H9 (cell line): ENCODE measurements around the gene OR10H5. TPM values are rescaled to one million over a fixed set of nuclear protein-coding genes. Genes with fewer than 3 reads are reported as not detected.

Experiments
- DNase-seq: peaks from one replicate; pipeline ENCODE4 v3.0.0-alpha.2; 2017
- H2AFZ ChIP-seq: one replicate; pipeline ENCODE4 v1.6.1; 2013; ENCODE audit warnings: mild to moderate bottlenecking, low read length, control low read depth, moderate library complexity
- H2AK5ac ChIP-seq: 2 replicates; pipeline ENCODE4 v1.6.1; 2013; ENCODE audit warnings: low read length, control low read depth, mixed read lengths; ENCODE audit not compliant: insufficient read length
- H2BK120ac ChIP-seq: one replicate; pipeline ENCODE4 v1.6.1; 2013; ENCODE audit warnings: low read depth, mild to moderate bottlenecking, low read length, control low read depth, inconsistent platforms; ENCODE audit not compliant: poor library complexity, severe bottlenecking
- H2BK12ac ChIP-seq: 2 replicates; pipeline ENCODE4 v1.6.1; 2013; ENCODE audit warnings: low read length, control low read depth, mixed read lengths, low read depth; ENCODE audit not compliant: insufficient read length
- H2BK15ac ChIP-seq: 2 replicates; pipeline ENCODE4 v1.6.1; 2013; ENCODE audit warnings: low read depth, low read length, control low read depth
- H2BK20ac ChIP-seq: one replicate; pipeline ENCODE4 v1.6.1; 2013; ENCODE audit warnings: low read depth, mild to moderate bottlenecking, low read length, control low read depth, inconsistent platforms; ENCODE audit not compliant: poor library complexity, severe bottlenecking
- H2BK5ac ChIP-seq: 2 replicates; pipeline ENCODE4 v1.6.1; 2013; ENCODE audit warnings: low read length, control low read depth, mixed read lengths; ENCODE audit not compliant: insufficient read length
- H3K14ac ChIP-seq: 2 replicates; pipeline ENCODE4 v1.6.1; 2013; ENCODE audit warnings: low read length, control low read depth; ENCODE audit not compliant: insufficient read depth
- H3K18ac ChIP-seq: 2 replicates; pipeline ENCODE4 v1.6.1; 2013; ENCODE audit warnings: low read depth, mild to moderate bottlenecking, mixed read lengths, low read length, control low read depth; ENCODE audit not compliant: insufficient read length
- H3K23ac ChIP-seq: 2 replicates; pipeline ENCODE4 v1.6.1; 2013; ENCODE audit warnings: low read length, control low read depth, mixed read lengths, low read depth; ENCODE audit not compliant: insufficient read length
- H3K23me2 ChIP-seq: 2 replicates; pipeline ENCODE4 v1.6.1; 2013; ENCODE audit warnings: low read depth, mild to moderate bottlenecking, mixed read lengths, low read length, control low read depth; ENCODE audit not compliant: insufficient read length, poor library complexity, severe bottlenecking
- H3K27ac ChIP-seq: 2 replicates; pipeline ENCODE4 v1.5.1; 2013; ENCODE audit warnings: low read length, control low read depth, mixed read lengths, low read depth; ENCODE audit not compliant: insufficient read length
- H3K27me3 ChIP-seq: 2 replicates; pipeline ENCODE4 v1.6.1; 2013; ENCODE audit warnings: low read length, control low read depth, inconsistent platforms; ENCODE audit not compliant: insufficient read depth
- H3K4ac ChIP-seq: 2 replicates; pipeline ENCODE4 v1.6.1; 2013; ENCODE audit warnings: low read depth, mild to moderate bottlenecking, control low read depth, inconsistent platforms, low read length, moderate library complexity
- H3K4me1 ChIP-seq: 2 replicates; pipeline ENCODE4 v1.6.1; 2013; ENCODE audit warnings: low read length, control low read depth, inconsistent platforms; ENCODE audit not compliant: insufficient read depth
- H3K4me2 ChIP-seq: 2 replicates; pipeline ENCODE4 v1.6.1; 2013; ENCODE audit warnings: low read length, control low read depth, mixed read lengths; ENCODE audit not compliant: insufficient read length, insufficient read depth
- H3K56ac ChIP-seq: 2 replicates; pipeline ENCODE4 v1.6.1; 2013; ENCODE audit warnings: low read depth, mild to moderate bottlenecking, mixed read lengths, low read length, control low read depth; ENCODE audit not compliant: insufficient read length
- H3K79me1 ChIP-seq: 2 replicates; pipeline ENCODE4 v1.6.1; 2013; ENCODE audit warnings: low read depth, mild to moderate bottlenecking, moderate library complexity, low read length, control low read depth, inconsistent platforms; ENCODE audit not compliant: insufficient read depth, poor library complexity, severe bottlenecking
- H3K79me2 ChIP-seq: 2 replicates; pipeline ENCODE4 v1.6.1; 2013; ENCODE audit warnings: low read length, control low read depth, inconsistent platforms; ENCODE audit not compliant: insufficient read depth
- H3K9ac ChIP-seq: 2 replicates; pipeline ENCODE4 v1.6.1; 2013; ENCODE audit warnings: low read length, control low read depth, mixed read lengths; ENCODE audit not compliant: insufficient read length; ENCODE audit errors: extremely low read depth
- H3K9me3 ChIP-seq: one replicate; pipeline ENCODE4 v1.6.1; 2013; ENCODE audit warnings: low read depth, low read length, inconsistent platforms; ENCODE audit not compliant: control insufficient read depth
- H3T11ph ChIP-seq: one replicate; pipeline ENCODE4 v1.6.1; 2013; ENCODE audit warnings: mild to moderate bottlenecking, low read length, control low read depth, inconsistent platforms
- H4K20me1 ChIP-seq: one replicate; pipeline ENCODE4 v1.6.1; 2013; ENCODE audit not compliant: control insufficient read depth, insufficient read length, insufficient read depth
- H4K5ac ChIP-seq: 2 replicates; pipeline ENCODE4 v1.6.1; 2013; ENCODE audit warnings: low read depth, mild to moderate bottlenecking, mixed read lengths, low read length, control low read depth; ENCODE audit not compliant: insufficient read length
- H4K8ac ChIP-seq: replicated peaks from 2 replicates; pipeline ENCODE4 v1.6.1; 2013; ENCODE audit warnings: low read length, control low read depth, mixed read lengths, low read depth; ENCODE audit not compliant: insufficient read length
- H4K91ac ChIP-seq: 2 replicates; pipeline ENCODE4 v1.6.1; 2013; ENCODE audit warnings: low read depth, mild to moderate bottlenecking, moderate library complexity, mixed read lengths, low read length, control low read depth; ENCODE audit not compliant: insufficient read length
- H3K27ac Mint-ChIP-seq, 3 experiments: 2 replicates in 2 of 3; 3 replicates in 1 of 3; pipeline ENCODE4 v1.8.0; 2020 to 2021; ENCODE audit warnings: mixed read lengths in 3 of 3, mild to moderate bottlenecking in 1 of 3, moderate library complexity in 1 of 3
- H3K27me3 Mint-ChIP-seq: 2 replicates; pipeline ENCODE4 v1.8.0; 2021; ENCODE audit warnings: low read depth, mild to moderate bottlenecking, moderate library complexity, mixed read lengths
- H3K36me3 Mint-ChIP-seq, 3 experiments: 2 replicates in 2 of 3; 3 replicates in 1 of 3; pipeline ENCODE4 v1.8.0; 2020 to 2021; ENCODE audit warnings: low read depth in 3 of 3, mixed read lengths in 3 of 3; ENCODE audit not compliant: insufficient read depth in 1 of 3
- H3K4me1 Mint-ChIP-seq, 2 experiments: 2 replicates each; pipeline ENCODE4 v1.8.0; 2020; ENCODE audit warnings: mixed read lengths in 2 of 2
- H3K4me3 Mint-ChIP-seq, 2 experiments: 2 replicates in 1 of 2; 3 replicates in 1 of 2; pipeline ENCODE4 v1.8.0; 2020 to 2021; ENCODE audit warnings: mild to moderate bottlenecking in 2 of 2, mixed read lengths in 2 of 2, moderate library complexity in 1 of 2
- H3K9me3 Mint-ChIP-seq, 2 experiments: 2 replicates in 1 of 2; 3 replicates in 1 of 2; pipeline ENCODE4 v1.8.0; 2020; ENCODE audit warnings: mild to moderate bottlenecking in 2 of 2, mixed read lengths in 2 of 2, moderate library complexity in 1 of 2
- CTCF ChIP-seq: fragments of 200-600 bp; sonication (generic); conservative IDR thresholded peaks from 3 replicates; pipeline ENCODE4 v1.8.0; 2021; ENCODE audit warnings: antibody characterized with exemption, mild to moderate bottlenecking
- WGBS: extraction: QIAGEN DNeasy Blood & Tissue Kit; methylation state at CpG from one replicate; pipeline ENCODE4 v1.1.7; 2013; ENCODE audit warnings: missing lambda C conversion rate, low lambda C conversion rate, mixed read lengths; ENCODE audit not compliant: insufficient read length; ENCODE audit errors: extremely low coverage; 5-methylcytosine and 5-hydroxymethylcytosine counted together
- total RNA-seq: library from RNA; stranded (reverse); gene quantifications from 2 replicates; pipeline ENCODE4 v1.2.1, GENCODE V29; 2021

OR10H5 gene
- total RNA-seq, 1 experiment from 2014 or later, result not detected

- Mint-ChIP-seq H3K27me3 (no peaks in the 10 kb centered on the region), H3K4me1 (no peaks in the 10 kb centered on the region), H3K36me3 (peaks cover 11 to 20% (median 13%) of the 10 kb centered on the region in 3 experiments; a peak in 6 of 7 replicates), H3K4me3 (no peak overlapping the region), H3K27ac (no peak overlapping the region), H3K9me3 (peaks cover 85 to 96% of the 10 kb centered on the region in 2 experiments)
- H3K14ac ChIP-seq, result no peak overlapping the region
- DNase-seq, result no peak
- no peak overlapping the region for H3T11ph ChIP-seq
- H3K4me2 ChIP-seq, result no peak overlapping the region
- H2BK15ac ChIP-seq, result no peak overlapping the region
- no peak overlapping the region for H3K23ac ChIP-seq
- no peak overlapping the region for H2BK5ac ChIP-seq
- H4K8ac ChIP-seq, result no peak overlapping the region
- no peaks in the 10 kb centered on the region for H3K79me2 ChIP-seq
- H3K23me2 ChIP-seq, result no peaks in the 10 kb centered on the region
- no peak overlapping the region for H2BK20ac ChIP-seq
- H2AK5ac ChIP-seq, result no peak overlapping the region
- no peak overlapping the region for H3K9ac ChIP-seq
- peaks cover 99% of the 10 kb centered on the region for H3K9me3 ChIP-seq
- no peaks in the 10 kb centered on the region for H3K4me1 ChIP-seq
- H2BK120ac ChIP-seq, result no peak overlapping the region
- no peak overlapping the region for H3K27ac ChIP-seq
- H3K4ac ChIP-seq, result no peak overlapping the region
- no peak overlapping the region for H3K18ac ChIP-seq
- no peak overlapping the region for H2AFZ ChIP-seq
- H4K5ac ChIP-seq, result no peak overlapping the region
- H3K27me3 ChIP-seq, result no peaks in the 10 kb centered on the region
- no peak for TF ChIP-seq CTCF
- WGBS, result no CpG with 5 or more reads among the region's 7 CpGs
- H4K20me1 ChIP-seq, result no peaks in the 10 kb centered on the region
- no peak overlapping the region for H4K91ac ChIP-seq
- H3K56ac ChIP-seq, result no peak overlapping the region
- H3K79me1 ChIP-seq, result no peaks in the 10 kb centered on the region
- no peak overlapping the region for H2BK12ac ChIP-seq
These were observed 26.5 kb downstream of the OR10H5 start for GRCh38 chr19:15813916-15814315.
